IPS-NIHi7 (cell line): ENCODE data around the gene PBX4.

Experiments used
- DNase-seq: peaks from one replicate; pipeline ENCODE4 v3.0.0; 2012; ENCODE audit warnings: mixed read lengths; ENCODE audit errors: extremely low spot score

Gene PBX4

DNA sequence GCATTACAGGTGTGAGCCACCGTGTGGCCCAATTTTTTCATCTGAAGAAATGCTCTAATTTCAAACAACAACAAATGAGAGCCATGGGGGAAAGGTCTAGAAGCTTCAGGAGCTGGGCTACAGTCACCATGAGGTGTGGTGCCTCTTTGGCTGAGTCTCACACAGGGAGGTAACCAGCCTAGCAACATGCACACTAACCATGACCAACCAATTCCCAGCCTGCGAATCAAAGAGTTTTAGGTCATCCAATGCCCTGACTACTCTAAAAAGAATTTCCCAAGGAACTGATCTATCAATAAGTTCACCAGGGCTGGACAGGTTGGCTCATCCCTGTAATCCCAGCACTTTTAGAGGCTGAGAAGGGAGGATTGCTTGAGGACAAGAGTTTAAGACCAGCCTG, 29.9 kb downstream of the PBX4 start:
- no peak for DNase-seq

DNA sequence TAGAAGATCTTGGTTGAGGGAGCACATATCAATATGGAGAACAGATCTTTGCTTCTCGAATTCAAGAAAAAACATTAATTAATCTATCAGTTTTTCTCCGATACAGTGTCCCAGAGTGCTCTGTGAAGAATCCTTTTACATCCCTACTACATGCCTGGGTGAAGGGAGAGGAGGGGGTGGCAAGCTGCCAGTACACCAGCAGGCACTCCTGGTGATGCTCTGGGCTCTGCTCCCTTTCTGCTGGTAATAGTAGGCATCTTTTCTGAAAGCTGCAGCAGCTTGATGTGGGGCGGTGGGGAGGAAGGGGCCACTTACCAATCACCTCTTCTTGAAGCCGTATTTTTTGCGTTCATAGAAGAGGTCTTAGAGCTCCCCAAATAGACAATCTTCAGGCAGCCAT, 30.7 kb downstream of the PBX4 start:
- DNase-seq = no peak

DNA sequence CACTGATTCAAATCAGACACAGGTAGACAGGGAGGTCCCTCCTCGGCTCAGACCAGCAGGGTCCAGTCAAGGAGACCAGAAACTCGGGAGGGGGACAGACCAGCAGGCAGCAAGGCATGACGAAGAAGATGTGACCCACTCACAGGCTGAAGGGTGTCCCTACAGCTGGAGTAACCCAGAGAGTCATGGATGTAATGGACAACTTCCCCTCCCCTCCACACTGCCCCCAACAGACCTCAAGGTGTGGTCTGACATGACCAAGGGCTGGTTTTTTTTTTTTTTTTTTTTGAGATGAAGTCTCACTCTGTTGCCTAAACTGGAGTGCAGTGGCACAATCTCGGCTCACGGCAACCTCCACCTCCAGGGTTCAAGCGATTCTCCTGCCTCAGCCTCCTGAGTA, 34.1 kb downstream of the PBX4 start:
- no peak for DNase-seq

DNA sequence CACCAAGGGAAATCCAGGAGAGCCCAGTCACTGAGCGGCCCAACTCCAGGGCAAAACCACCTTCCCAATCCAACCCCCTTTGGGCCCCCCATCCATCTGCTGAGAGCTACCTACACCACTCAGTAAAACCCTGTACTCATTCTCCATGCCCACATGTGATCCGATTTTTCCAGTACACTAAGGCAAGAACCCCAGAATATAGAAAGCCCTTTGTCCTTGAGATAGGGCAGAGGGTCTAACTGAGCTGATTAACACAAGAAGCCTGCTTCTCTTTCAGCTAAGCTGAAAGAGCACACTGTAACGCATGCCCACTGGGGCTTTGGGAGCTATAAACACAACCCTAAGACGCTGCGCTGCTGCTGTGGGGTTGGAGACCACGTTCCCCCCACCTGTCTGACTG, 36.0 kb downstream of the PBX4 start:
- no peak for DNase-seq

DNA sequence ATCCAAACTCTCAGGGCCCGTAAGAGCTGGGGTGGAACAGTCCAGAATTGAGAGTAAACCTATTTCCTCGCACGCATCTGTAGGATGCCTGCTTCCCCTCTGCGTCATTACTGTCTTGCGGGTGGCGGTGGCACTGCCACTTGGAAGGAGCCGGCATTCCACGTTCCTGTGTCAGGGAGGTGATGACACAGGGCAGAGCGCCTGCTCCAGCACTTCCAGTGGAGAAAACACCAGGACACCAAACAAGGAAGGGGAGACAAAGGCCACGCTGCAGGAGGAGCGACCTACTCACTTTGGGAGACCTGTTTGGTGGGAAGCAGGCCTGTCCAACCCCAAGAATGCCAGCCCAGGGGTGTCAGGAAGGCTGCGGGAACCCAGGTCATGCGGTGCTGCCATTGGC, 37.1 kb downstream of the PBX4 start:
- DNase-seq = no peak

DNA sequence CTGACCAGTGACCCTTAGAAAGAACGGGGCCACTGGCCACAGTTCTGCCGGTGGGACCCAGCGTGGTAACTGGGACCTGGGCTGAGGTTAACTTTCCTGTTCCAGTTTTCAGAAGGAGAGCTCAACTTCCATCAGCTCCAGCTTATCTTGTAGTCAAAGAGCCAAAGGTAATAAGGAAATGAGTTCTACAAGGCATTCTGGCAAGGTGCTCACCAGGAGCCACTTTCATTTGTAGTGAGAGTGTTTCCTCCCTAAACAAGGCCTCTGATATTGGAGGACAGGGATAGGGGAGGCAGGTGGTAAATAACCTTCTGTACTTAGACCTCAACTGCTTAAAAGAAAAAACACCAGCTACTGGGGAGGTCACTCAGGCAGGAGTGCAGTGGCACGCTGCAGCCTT, 38.1 kb downstream of the PBX4 start:
- DNase-seq = no peak

DNA sequence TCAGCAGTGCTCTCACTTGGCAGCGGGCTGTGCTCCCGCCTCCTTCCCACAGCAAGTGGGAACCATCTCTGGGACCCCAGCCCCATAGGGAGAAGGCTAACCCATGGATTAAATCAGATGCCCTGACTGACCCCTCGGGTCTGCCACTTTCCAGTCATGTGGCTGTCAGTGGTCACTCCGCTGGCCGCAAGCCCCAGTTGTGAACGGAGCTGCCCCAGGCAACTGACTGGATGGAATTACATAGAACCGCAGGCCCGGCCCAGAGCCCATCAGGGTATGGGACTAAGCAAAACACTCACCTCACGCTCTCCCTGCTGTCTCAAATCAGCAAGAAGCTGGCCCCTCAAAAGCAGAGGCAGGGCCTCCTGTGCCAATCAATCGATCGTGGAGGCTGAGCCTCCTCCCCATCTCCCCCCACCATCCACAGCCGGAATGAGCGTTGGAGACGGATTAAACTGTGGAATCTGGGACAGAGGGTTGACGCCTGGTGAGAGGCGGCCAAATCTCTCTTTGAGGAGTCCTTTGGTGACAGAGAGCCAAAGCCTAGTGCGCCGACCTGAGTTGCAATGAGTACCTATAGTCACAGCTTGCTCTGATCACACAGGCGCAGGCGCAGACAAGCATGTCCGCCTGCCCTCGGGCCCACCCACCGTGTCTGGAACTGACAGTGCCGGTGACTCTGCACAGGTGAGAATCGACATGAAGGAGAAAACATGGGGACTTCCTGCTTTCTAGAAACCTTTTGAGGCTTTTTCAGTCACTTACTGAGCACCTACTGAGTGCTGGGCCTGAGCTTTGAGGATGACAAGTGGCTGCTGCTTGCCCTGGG, 38.7 kb downstream of the PBX4 start:
- DNase-seq = no peak

DNA sequence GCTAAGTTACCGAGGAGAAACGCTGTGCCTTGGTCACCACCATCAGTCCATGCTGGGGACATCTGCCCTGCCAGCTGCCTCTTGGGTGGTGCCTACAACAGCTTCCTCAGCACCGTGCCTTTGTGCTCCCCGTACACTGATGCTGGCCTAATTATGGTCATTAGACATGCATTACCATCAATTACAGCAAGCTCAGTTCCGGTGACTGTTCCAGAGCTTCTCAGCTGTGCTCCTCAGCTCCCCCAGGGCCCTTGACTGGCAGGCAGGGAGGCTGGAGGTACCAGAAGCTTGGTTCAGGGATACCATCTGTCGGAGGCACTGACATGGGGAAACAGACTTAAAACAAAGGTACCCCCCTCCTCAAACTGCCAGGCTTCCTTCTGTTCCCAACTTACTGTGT, 40.2 kb downstream of the PBX4 start:
- DNase-seq = no peak

DNA sequence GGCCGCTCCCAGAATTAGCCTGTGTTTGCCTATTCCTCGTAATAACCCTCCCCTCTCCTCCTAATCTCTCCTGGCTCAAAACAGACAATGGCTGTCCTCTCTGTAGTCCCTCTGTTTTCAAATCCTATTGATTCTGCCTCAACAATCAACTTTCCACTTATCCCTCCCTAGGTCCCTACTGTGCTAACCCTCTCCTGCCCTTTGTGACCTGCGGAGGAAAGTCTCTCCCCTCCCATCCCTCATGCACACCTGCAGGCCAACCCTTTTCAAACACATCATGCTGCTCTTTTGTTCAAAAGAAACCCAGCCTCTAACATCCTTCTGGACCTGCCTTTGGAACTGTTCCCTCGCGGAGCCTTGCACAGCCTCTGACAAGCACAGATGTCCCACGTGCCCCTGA, 43.1 kb downstream of the PBX4 start:
- DNase-seq = peak; percentile 62

DNA sequence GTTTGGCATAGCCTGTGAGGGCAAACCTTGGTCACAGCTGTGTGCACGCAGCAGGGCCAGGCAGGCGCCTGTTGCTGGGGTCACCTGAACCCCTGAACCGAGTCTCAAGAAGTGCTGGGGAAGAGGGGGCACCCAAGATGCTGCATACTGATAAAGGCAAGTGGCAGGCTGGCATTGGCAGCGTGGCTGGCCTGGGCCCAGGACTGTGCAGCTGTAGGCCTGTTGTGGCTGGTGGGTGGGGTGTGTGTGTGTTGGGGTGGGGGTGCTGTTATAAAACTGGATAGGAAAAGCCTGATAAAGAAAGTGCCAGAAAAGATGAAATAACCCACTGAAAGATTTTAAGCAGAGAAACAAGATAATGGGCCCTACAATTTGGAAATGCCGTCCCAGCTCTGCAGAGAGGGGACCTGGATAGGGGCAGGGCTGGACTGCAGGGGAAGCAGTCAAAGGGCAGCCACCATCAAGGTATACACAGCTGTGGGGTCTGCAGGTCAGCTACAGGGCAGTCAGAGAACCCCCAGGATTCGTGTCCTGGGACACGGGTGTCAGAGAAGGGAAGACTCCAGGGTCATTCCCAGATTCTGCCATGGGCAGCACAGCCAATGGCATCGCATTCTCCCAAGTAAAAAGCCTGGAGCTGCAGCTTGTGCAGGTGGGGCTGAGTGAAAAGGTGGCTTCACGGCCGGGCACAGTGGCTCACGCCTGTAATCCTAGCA, 47.3 kb downstream of the PBX4 start:
- DNase-seq = no peak

DNA sequence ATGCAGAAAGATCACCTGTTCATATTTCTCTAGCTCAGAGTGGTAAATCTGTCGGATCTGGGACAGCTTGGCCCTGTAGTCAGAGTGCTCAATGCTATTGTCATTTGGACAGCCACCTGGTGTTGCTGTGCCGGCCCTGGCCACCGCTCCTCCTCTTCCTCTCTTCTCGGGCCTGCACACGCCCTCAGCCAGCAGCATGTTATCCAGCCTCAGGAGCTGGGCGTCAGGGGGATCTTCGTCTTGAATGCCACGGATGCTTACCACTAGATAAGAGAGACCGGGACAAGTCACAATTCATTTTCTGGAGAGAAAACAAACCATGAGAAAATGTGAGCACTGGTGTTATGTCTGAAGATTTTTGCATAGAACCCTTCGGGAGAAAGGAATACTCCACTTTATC, 47.9 kb downstream of the PBX4 start:
- DNase-seq = no peak

DNA sequence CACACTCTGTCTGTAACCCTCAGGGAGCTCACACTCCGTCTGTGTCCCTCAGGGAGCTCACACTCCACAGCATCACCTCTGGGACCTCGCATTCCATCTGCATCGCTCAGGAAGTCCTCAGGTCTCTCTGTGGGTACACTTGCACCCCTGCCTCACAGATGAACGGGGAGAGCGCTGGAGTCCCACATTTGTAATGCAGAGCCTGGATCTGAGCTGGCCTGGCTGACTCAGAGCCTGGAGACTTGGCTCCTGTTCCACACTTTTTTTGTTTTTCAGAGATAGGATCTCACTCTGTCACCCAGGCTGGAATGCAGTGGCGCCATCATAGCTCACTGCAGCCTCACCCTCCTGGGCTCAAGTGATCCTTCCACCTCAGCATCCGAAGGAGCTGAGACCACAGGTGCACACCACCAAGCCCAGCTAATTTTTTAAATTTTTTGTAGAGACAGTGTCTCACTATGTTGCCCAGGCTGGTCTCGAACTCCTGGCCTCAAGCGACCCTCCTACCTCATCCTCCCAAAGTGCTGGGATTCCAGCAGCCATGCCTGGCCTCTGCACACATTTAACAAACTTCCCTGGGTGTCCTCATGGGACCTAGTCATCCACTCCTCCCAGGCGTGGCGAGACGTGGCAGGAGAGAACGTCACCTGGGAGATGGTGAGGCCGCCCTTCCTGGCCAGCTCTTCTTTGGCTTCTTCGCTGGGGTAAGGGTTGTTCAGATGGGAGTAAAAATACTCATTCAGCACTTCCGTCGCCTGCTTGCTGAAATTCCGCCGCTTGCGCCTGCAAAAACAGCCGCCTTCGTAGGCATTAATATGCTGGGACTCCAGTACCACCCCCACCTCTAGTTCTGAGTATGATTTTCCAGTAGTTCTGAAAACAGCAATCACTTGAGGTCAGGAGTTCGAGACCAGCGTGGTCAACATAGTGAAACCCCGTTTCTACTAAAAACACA, 49.4 kb downstream of the PBX4 start:
- DNase-seq = no peak

DNA sequence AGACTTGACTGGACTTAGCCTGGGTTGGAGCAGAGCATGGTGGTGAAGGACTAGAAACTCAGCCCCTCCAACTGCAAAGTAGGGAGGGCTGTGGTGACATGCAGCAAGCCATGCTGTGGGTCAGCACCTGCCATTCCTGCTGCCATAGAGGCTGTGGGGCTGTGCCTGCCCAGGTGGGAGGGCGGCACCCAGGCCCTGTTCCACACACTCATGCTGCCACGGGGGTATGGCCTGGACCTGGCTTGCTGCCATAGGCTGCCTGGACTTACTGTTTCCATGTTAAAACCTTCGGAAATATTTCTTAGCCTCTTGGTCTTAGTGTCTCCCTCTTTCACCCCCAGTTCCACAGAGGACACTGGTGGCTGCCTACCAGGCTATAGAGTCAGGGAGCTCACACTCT, 51.1 kb downstream of the PBX4 start:
- DNase-seq = no peak

DNA sequence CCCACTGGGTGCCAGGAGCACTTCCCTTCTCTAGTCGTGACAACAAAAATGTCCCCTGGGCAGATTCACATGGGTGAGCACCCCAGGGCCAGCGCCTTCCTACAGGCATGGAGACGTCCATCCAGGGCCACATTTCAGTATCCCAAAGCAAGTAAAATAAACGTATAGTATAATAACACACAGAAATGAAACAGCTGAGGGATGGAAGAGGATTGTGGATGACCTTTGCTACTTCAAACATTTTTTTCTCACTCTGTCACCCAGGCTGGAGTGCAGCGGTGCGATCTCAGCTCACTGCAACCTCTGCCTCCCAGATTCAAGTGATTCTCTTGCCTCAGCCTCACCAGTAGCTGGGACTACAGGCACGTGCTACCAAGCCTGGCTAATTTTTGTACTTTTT, 52.2 kb downstream of the PBX4 start:
- DNase-seq = no peak

DNA sequence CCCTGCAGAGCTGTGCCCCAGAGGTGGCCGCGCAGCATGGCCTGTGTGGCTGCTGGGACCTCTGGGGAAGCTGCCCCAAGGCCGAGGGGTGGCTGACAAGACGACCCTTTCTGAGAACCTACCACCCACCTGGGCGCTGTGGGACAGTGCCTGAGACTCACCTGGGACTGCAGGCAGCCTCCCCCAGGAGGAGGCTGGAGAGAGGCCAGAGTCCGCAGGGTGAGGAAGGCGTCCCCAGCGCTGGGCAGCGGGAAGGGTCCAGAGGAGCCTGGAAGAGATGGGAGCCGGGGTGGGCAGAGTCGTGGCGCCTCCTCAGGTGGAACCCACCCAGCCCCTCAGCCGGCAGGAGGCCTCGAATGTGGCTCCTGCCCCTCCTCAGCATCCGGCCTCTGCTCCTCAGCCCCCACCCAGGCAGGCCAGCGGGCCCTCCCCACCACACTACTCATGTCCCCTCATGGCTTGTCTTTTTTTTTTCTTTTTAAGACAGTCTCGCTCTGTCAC, 55.1 kb downstream of the PBX4 start:
- no peak for DNase-seq

DNA sequence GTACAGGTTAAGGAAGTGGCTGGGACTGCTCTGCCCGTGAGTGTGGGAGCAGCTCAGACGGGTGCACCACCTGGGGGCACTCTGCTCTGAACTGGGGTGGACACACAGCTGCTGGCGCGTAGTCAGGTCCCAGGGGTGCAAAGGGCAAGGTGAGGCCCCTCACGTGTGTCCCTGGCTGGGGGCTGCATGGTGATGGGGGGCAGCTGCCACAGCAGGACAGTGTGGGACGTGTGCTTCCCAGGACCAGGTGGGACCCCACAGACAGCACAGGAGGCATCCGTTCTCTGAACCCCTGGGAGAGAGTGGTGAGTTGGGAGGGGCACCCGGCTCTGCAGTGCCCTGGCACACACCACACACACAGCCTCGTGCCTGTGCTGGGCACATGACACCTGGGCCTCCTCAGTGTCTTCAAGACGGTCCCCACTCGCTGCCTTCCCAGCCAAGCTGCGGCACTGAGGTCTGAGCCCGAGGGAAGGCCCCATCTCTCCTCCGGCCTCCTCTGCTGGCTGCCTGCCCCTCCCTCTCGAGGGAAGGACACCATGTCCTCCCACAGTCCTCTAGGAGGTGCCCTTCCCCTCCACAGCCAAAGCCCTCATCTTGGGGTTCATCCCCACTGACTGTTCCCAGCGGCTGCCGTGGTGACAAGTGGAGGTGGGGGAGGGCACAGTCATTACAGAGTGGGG, 55.7 kb downstream of the PBX4 start:
- DNase-seq = peak; percentile 48

DNA sequence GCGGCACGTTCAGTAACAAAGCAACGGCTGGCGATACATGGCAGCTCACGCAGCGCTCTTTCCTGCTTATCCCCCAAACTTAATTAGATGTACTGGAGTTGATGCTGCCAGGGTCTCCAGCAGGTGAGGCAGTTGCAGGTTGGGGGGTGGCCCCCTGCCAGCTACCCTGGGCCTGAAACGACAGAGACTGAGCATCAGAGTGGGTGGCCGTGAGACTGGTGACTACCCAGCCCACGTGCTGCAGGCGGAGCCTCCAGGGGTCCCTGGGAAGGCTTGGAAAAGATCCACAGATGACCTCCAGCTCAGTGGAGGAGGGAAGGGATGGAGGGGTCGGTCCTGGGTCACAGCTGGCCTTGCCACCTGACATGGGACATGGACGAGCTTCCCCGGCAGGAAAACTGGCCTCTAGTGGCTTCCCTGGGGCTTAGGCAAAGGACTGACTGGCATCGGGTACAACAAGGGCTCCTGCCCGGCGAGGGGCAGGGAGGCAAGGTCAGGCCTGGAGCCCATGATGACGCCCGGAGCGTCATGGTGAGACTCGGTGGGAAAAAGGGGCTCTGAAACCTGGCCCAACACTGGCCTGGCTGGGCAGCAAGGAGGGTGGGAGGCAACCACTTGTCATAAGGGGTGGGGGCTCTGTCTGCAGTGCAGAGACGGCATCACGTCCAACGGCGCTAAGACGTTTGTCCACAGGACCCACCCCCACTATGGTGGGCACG, 56.4 kb downstream of the PBX4 start:
- no peak for DNase-seq

DNA sequence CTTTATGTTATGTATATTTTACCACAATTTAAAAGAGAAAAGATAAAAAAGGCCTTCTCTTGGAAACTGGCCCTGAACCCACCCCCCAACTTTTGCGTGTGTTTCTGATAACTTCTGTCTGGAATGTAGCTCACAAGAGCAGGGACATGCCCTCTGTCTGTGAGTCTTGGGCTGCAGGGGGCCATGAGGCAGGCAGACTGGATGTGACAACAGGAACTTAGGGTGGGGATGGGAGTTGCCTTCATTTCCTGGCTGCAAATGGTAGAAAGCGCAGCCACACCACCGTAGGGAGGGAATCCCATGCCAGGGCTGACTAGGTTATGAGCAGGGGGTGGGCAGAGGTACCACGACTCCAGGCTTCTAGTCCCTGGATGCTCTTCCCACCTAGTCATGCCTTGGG, 58.6 kb downstream of the PBX4 start:
- no peak for DNase-seq

DNA sequence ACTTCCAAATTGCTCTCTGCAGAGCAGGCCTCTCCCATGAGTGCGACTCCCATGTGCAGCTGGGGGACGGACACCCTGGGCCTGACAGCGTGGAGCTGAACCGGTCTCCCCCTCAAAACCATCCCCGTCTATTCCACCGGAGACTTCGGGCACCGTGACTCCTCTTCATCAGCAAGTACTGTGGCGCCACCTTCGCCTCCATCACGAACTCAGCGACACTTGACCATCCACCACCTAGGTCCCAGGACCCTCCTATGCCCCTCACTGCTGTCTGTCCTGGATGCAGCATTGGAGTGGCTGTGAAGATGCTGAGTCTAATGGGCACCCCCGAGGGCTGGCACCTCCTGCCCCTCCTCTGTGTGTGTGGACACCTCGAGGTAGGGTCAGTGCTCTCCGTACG, 59.9 kb downstream of the PBX4 start:
- DNase-seq = no peak

DNA sequence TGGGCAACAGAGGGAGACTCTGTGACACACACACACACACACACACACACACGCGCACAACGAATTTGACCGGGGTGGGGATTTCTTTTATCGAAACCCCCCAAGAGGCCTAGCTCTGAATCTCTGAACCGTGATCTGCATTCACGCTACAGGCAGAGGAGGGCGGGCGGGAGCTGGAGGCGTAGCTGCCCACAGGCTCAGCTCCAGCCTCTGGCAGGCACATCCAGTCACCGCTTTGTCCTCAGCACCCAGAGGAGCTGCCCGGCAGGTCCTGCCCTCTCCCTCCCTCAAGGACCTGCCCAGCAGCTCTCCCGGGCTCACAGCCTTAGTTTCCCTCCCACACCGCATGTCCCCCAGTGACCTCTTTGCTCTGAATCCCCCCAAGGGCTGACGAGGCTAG, 60.4 kb downstream of the PBX4 start:
- no peak for DNase-seq
